EL (cell line): ENCODE results near the gene DPP6.

Experiments
- DNase-seq: peaks from one replicate; pipeline ENCODE4 v3.0.0-alpha.2; 2016

Gene DPP6

DNA sequence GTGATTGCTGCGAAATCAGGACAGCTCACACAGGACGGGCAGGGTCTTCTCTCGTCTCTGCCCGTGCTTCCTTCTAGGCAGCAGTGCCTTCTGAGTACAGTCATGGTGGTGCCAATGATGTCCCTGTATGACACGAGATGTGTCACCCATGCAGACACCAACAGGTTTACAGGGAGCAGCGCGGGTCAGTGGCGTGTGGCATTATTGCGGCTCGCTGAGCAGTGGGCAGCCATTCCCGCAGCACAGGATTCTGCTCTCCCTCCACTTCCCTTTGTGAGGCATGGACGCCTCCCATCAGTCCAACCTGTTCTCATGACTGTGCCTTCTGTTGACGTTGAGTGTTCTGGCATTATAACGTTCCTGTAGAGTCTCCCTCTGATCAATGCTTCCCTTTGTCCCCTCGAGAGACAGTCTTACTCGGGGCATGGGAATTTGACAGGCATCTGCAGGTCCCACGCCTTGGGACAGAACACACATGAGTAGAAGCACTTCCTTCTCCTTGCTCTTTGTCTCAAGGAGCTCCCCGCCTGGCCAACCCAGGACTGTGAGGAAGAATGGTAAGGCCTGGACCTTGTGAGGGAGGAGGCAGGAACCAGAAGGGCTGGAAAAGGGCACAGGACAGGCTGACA is 731.2 kb downstream of the DPP6 start:
- no peak for DNase-seq

DNA sequence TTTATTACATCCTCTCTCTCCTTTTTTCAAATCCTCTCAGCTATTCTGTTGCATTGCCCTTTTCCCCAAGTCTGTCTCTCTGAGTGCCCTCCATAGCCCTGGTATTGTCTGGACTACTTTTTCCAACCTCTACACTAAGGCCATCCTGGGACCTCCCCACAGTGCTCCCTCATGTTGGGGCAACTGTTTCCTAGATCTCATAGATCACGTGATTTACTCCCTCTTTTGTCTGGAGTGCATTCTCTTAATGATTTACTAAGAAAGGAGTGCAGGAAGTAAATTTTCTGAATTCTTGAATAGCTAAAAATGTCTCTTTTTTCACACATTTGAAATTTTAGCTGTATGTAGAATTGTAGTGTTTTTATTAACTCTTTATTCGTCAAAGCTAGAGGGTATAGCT is 733.7 kb downstream of the DPP6 start:
- DNase-seq = no peak

- no peak for DNase-seq
Measured at GRCh38 chr7:154789404-154789803, 737.2 kb downstream of the DPP6 start.

GRCh38 chr7:154791611-154792010 is 739.4 kb downstream of the DPP6 start:
- DNase-seq = no peak

DNA sequence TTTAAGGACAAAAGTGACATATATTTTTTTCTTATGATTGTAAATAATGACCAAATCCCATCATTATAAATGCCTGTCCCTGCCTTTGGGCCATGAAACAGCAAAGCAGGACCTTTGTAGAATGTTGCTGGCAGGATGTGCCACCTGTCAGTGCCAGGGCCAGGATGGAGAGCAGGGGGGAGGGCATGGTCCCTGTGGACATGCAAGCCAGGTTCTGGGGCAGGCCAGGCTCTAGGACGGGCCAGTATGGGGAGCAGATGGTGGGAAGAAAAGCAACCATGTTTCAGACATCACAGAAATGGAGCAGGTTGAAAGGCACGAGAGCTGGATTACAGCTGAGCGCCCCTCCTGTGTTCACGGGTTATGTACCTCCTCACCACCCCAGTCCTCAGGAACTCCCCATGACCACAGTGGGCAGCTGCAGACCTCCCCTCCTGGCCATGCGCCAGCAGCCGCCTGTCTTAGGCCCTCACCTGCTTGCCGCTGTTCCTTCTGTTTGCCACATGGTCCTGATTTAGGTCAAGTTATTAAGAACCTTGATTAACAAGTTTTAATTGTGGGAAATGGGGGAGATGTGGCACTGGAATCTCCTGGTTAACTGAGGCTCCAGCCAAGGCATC is 740.3 kb downstream of the DPP6 start:
- no peak for DNase-seq

GRCh38 chr7:154794147-154794780 is 742.1 kb downstream of the DPP6 start:
- DNase-seq = no peak

GRCh38 chr7:154795014-154795413 is 742.8 kb downstream of the DPP6 start:
- no peak for DNase-seq

DNA sequence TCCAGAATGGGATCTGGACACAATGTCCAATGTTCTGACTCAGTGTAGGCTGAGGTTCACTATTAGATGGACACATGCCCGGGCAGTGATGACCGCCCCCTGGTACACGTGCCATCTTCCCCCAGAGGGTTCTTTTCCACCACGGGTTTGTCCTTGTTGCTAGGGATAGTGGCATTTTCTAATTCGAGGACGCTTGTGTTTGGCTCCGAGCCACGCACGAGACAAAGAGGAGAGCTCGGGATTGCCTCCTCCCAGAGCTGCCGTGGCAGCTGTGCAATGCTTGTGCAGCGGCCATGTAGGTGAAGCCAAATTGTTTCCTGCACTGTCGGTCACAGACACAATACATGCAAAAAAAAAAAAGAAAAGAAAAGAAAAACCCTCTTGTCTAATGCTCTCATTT is 743.2 kb downstream of the DPP6 start:
- DNase-seq = no peak

GRCh38 chr7:154804449-154804848 is 752.3 kb downstream of the DPP6 start:
- DNase-seq = no peak

DNA sequence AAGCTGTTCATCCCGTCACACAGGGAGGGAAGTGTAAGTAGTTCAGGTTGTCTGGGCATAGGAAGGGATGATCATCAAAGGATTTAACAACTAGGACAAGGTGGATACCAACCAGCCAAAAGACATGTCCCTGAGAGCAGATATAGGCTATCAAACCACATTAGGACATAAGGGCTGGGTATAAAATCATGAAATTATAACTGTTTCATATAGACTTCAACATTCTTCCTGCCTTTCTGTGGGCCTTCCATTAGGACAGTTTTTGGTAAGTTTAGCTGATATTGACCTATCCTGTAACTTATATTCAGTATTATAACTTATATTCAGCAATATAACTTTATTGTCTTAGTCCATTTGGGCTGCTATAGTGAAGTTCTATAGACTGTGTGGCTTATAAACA is 759.8 kb downstream of the DPP6 start:
- DNase-seq = no peak

DNA sequence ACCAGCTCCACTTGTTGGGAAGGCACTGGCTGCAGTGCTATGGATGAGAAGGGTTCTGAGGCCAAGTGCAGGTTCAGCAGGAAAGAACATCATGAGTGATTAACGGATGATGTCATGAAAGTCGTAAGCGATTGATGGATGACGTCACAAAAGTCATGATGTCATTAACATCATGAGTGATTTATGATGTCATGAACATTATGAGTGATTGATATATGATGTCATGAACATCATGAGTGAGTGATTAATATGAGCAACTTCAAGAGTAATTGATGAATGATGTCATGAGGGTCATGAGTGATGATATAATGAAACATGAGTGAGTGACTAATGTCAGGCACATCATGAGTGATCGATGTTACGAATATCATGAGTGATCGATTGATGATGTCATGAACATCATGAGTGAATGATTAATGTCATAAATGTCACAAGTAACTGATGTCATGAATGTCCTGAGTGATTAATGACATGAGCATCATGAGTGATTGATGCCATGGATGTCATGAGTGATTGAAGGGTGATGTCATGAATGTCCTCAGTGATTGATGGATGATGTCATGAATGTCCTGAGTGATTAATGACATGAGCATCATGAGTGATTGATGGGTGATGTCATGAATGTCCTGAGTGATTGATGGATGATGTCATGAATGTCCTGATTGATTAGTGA is 765.2 kb downstream of the DPP6 start:
- no peak for DNase-seq

GRCh38 chr7:154827007-154827406 is 774.8 kb downstream of the DPP6 start:
- DNase-seq = no peak

GRCh38 chr7:154832557-154833138 is 780.5 kb downstream of the DPP6 start:
- DNase-seq = no peak

GRCh38 chr7:154836021-154836448 is 783.8 kb downstream of the DPP6 start:
- DNase-seq = no peak

- no peak for DNase-seq
Measured at GRCh38 chr7:154837087-154837486, 784.9 kb downstream of the DPP6 start.

DNA sequence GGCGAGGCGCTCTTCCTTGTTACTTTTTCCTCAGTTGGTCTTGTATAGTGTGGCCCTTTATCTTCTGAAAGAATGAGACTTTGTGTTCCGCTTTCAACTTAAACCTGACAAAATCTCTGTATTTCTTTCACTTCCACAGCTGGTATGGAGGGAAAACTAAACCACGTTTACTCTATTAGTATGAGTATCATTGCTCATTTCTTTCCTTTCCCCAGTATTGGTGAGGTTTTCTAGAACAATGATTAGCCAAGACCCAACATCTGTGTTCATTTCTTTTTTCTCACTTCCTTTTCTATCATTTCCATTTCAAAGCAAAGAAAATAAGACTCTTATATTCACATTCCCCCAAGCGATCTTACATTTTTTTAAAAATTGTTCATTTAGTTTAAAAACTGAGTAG is 785.4 kb downstream of the DPP6 start:
- no peak for DNase-seq

GRCh38 chr7:154840086-154840485 is 787.9 kb downstream of the DPP6 start:
- no peak for DNase-seq

GRCh38 chr7:154841731-154842331 is 789.6 kb downstream of the DPP6 start:
- DNase-seq = no peak

DNA sequence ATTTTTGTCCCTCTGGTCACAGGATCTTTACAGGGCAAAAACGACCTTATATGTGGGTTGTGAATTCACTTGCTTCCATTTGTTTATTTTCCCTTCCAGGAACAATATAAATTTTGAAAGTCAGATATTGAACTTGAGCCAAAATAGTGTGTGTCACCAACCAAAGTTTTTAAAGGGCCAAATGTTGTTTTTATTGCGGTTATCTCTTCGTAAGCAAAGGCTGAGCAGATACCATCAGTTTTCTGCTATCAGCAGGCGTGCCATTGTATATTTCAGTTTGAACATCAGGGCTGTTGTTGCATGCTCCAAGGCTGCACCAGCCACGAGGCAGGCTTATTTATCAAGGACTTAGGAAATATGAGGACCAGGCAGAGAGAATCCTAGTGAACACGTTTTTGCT is 790.4 kb downstream of the DPP6 start:
- no peak for DNase-seq

- DNase-seq = no peak
Measured at GRCh38 chr7:154843670-154844237, 791.6 kb downstream of the DPP6 start.

- DNase-seq = no peak
Measured at GRCh38 chr7:154844499-154844898, 792.3 kb downstream of the DPP6 start.

GRCh38 chr7:154844955-154845354 is 792.8 kb downstream of the DPP6 start:
- no peak for DNase-seq

- DNase-seq = no peak
Measured at GRCh38 chr7:154848464-154848863, 796.3 kb downstream of the DPP6 start.
